ENCODE results near the gene MRPL30. TPM values are rescaled to one million over a fixed set of nuclear protein-coding genes. Genes with fewer than 3 reads are reported as not detected.
"Not testable (repeated sequence)": the region's sequence is repeated elsewhere in the genome, so short reads cannot be mapped to it uniquely, and the experiment has no call there.

The MRPL30 gene
- 54.8 and 78.0 TPM in 2 replicates for total RNA-seq (2014; rRNA removed; shearing (Covaris generic); ENCODE audit: low replicate concordance)

DNA sequence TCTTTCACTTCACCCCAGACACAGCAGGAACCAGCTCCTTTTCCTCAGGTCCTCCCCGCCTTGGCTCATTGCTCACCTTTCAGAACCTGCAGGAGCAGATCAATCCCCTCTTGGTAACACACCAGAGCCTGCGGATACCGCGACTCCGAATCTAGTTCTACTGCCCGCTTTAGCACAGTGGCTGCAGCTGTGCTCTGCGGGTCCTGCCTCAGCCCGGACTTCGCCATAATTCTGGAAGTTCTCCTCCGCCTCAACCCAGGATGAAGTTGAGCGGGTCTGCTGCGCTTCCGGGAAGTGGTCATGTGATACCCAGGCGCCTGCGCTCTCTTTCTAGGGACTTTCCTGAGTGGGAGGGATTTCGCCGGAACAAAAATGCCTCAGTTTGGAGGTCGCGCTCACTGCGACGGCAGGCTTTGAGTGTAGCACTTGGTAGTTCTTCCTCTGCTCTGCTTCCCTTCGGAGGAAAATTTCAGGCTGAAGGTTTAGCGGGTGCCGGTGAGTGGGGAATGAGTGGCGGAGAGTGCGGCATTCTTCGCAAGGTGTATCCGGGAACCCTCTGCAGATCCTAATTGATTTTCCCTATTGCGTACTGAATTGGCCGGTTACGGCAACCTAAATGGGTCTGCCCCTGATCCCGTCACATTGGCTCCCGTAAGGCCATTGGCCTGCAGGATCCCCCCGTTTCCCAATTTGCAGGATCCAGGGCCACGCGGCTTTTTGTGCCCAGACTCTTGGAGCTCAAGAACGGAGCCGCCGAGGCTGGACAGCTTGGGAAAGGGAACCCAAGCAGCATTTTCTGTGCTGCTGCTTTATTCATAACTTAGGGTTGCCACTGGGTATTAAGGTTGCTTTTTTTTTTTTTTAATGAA lies at the start of gene MRPL30, which contains the start of gene MITD1:
Gene MRPL30 (plus strand): TSS at position 430 of the 869 bp plus-strand sequence. CDS start 5,020 bp downstream, outside the sequence.
Gene MITD1 (minus strand): TSS at position 304 of the 869 bp plus-strand sequence. CDS start 77 bp downstream, at position 227.
- DNase-seq (ENCODE audit: low read depth) = peak; percentile 93
- in situ Hi-C loops (cut with HindIII; ENCODE audit: low pct_unique_long_range_greater_than_20kb, low sequenced_read_pairs) = no loop called here

DNA sequence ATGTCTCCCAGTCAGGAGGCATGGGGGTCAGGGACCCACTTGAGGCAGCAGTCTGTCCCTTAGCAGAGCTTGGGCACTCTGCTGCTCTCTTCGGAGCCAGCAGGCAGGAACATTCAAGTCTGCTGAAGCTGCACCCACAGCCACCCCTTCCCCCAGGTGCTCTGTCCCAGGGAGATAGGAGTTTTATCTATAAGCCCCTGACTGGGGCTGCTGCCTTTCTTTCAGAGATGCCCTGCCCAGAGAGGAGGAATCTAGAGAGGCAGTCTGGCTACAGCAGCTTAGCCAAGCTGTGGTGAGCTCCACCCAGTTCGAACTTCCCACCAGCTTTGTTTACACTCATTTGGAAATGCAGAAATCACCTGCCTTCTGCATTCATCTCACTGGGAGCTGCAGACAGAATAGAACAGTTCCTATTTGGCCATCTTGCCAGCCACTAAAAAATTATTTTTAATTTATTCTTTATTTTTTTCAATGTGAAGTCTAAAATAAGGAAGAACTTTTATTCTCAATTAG lies 45.9 kb upstream of the MRPL30 start:
- in situ Hi-C loops (cut with HindIII; ENCODE audit: low pct_unique_long_range_greater_than_20kb, low sequenced_read_pairs); DNase-seq (ENCODE audit: low read depth): not testable (repeated sequence)

DNA sequence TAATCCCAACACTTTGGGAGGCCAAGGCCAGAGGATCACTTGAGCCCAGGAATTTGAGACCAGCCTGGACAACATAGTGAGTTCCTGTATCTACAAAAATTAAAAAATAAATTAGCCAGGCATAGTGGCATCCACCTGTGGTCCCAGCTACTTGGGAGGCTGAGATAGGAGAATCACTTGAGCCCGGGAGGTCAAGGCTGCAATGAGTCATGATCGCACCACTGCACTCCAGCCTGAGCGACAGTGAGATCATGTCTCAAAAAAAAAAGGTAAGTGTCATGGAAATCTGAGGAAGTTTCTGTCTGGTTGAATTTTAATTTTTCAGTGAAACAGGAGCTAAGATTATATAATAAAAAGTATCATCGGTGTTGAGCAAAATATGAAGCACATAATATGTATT lies 42.0 kb upstream of the MRPL30 start:
- no peak for DNase-seq (ENCODE audit: low read depth)
- in situ Hi-C loops (cut with HindIII; ENCODE audit: low pct_unique_long_range_greater_than_20kb, low sequenced_read_pairs) = no loop called here

- in situ Hi-C loops (cut with HindIII; ENCODE audit: low pct_unique_long_range_greater_than_20kb, low sequenced_read_pairs) = no loop called here
- no peak for DNase-seq (ENCODE audit: low read depth)
Observed at GRCh38 chr2:99140056-99140859, 40.7 kb upstream of the MRPL30 start.

GRCh38 chr2:99140860-99141109 lies 40.2 kb upstream of the MRPL30 start:
- in situ Hi-C loops (cut with HindIII; ENCODE audit: low pct_unique_long_range_greater_than_20kb, low sequenced_read_pairs) = no loop called here
- no peak for DNase-seq (ENCODE audit: low read depth)

GRCh38 chr2:99141110-99142108 lies 39.6 kb upstream of the MRPL30 start, which contains the start of gene C2orf15:
Gene C2orf15, plus strand, starts transcription at chr2:99141707. Its CDS starts 8,852 bp downstream, at chr2:99150559.
- in situ Hi-C loops (cut with HindIII; ENCODE audit: low pct_unique_long_range_greater_than_20kb, low sequenced_read_pairs) = no loop called here
- peak; percentile 97 for DNase-seq (ENCODE audit: low read depth)

- in situ Hi-C loops (cut with HindIII; ENCODE audit: low pct_unique_long_range_greater_than_20kb, low sequenced_read_pairs) = no loop called here
- no peak for DNase-seq (ENCODE audit: low read depth)
Observed at GRCh38 chr2:99150706-99151105, 30.3 kb upstream of the MRPL30 start.

DNA sequence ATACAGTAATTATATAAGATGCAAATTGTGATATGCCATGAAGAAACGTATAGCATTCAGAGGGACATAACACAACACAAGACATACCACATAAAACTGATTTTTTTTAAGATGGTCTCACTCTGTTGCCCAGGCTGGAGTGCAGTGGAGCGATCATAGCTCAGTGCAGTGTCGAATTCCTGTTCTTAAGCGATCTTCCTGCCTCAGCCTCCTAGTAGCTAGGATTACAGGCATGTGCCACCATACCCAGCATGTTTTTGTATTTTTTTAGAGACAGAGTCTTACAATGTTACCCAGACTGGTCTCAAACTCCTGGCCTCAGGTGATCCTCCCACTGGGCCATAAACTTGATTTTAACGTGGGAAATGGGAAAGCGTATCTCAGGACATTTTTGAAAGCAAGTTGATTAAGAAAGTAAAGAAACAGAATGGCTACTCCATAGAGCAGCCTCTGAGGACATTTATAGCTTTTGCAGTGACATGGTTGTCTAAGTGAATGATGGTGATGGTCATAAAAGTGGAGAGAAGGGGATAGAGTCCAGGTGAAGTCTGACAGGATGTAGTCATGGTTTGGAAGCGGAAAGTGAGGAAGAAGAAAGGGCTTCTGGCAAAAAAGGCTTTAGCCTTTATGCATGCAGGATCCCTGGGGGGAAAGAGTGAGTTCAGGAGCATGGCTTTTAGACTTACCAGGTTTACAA lies 28.6 kb upstream of the MRPL30 start:
- in situ Hi-C loops (cut with HindIII; ENCODE audit: low pct_unique_long_range_greater_than_20kb, low sequenced_read_pairs) = no loop called here
- DNase-seq (ENCODE audit: low read depth) = no peak

DNA sequence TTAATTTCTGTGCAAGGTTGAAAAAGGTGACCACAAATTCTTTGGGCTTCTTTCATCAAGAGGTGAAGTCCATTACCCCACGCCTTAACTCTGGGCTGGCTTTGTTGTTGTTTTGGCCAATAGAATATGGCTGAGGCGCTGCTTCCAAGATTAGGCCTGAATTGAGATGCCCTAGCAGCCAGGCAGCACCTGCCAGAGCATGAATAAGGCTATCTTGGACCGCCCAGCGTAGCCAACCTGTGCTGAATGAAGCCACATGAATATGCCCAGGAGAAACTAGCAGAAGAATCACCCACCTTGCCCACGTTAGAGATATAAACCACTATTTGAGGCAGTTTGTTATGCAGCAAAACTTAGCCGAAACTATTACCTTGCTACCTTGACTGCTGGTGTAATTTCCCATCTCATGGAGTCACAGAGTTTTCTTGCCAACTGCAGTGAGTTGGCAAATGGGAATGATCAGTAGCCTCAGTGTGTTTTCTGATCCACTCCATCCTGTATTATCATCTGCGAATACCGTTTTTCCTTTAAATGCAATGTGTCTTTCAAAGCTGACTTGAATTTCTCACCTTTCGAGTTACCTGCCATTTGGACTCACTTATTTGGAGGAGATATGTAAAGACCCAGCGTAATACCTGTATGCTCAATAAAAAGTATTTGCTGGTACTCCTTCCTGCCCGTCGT lies 26.9 kb upstream of the MRPL30 start:
- in situ Hi-C loops (cut with HindIII; ENCODE audit: low pct_unique_long_range_greater_than_20kb, low sequenced_read_pairs) = no loop called here
- DNase-seq (ENCODE audit: low read depth) = peak; percentile 29

GRCh38 chr2:99154643-99155536 lies 26.1 kb upstream of the MRPL30 start, which contains the start of the genes LIPT1 and TSGA10:
Gene LIPT1, plus strand, starts transcription at chr2:99154967. Its CDS starts 6,991 bp downstream, at chr2:99161958.
Gene TSGA10, minus strand, starts transcription at chr2:99154942. Its CDS starts 45,503 bp downstream, at chr2:99109439.
- DNase-seq (ENCODE audit: low read depth) = peak; percentile 92
- in situ Hi-C loops (cut with HindIII; ENCODE audit: low pct_unique_long_range_greater_than_20kb, low sequenced_read_pairs) = no loop called here

DNA sequence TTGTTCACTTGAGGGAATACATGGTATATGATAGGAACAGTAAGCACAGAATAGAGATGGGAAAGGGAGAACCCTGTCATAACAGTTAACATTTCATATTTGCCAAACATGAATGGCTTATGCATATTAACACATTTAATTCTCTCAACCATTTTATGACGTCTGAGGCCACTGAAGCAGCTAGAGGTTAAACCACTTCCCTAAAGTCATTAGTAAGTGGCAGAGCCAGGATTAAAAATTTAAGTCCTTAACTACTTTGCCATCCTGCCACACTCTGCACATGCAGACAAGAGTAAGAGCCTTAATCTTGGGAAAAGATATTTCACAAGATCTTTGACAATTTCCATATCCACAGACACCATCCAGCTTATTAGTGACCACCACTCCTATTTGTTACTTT lies 24.1 kb upstream of the MRPL30 start:
- no peak for DNase-seq (ENCODE audit: low read depth)
- in situ Hi-C loops (cut with HindIII; ENCODE audit: low pct_unique_long_range_greater_than_20kb, low sequenced_read_pairs) = no loop called here

- DNase-seq (ENCODE audit: low read depth) = no peak
- in situ Hi-C loops (cut with HindIII; ENCODE audit: low pct_unique_long_range_greater_than_20kb, low sequenced_read_pairs) = no loop called here
Observed at GRCh38 chr2:99158599-99158998, 22.4 kb upstream of the MRPL30 start.

DNA sequence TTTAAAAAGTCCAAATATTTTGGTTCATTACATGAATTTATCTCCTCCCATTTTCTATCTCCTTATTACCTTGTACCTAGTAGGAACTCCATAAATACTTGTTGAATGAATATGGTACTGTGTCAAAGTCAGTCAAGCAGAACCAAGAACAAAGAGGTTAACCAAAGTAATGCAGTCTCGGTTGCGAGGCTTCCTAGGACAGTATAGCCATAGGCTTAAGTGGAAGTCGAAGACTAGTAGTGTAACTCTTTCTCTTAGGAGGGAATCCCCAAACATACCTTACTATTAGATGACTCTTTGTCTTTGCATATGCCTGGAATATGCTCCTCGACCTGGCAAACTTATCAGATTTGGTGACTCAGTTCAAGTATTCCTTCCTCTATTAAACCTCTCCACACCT lies 21.4 kb upstream of the MRPL30 start:
- in situ Hi-C loops (cut with HindIII; ENCODE audit: low pct_unique_long_range_greater_than_20kb, low sequenced_read_pairs) = no loop called here
- DNase-seq (ENCODE audit: low read depth) = peak; percentile 72

DNA sequence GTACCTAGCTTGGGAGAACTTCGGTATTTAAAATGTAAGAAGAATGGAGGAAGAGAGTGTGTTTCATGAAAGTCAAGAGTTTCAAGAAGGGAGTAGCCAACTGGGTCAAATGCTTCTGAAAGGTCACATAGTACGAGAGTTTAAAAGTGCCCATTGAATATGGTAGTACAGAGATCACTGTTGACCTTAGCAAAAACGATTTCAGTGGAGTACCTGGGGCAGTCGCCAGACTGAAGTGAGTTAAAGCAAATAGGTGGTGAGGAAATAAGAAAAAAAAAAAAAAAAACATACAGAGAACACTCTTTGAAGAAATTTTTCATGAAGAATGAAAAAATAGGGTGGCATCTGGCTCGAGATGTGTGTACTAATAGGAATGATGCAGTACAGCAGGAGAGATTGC lies 14.8 kb upstream of the MRPL30 start:
- no peak for DNase-seq (ENCODE audit: low read depth)
- in situ Hi-C loops (cut with HindIII; ENCODE audit: low pct_unique_long_range_greater_than_20kb, low sequenced_read_pairs) = no loop called here

GRCh38 chr2:99169534-99169933 lies 11.4 kb upstream of the MRPL30 start:
- in situ Hi-C loops (cut with HindIII; ENCODE audit: low pct_unique_long_range_greater_than_20kb, low sequenced_read_pairs) = no loop called here
- no peak for DNase-seq (ENCODE audit: low read depth)
